Stimulated activated CD8-positive, alpha-beta memory T cell treated with anti-CD3 and anti-CD28 coated beads, Interleukin-12 subunit alpha, Interleukin-12 subunit beta, amount 100 ng/mL, for 1 hour (primary cell): ENCODE data around the gene GRM7.

ENCODE experiments used
- DNase-seq: peaks from one replicate; pipeline ENCODE4 v3.0.0-alpha.2; 2020; ENCODE audit warnings: low read depth

The GRM7 gene

GRCh38 chr3:7400360-7400759 lies 539.4 kb downstream of the GRM7 start:
- DNase-seq: no peak

GRCh38 chr3:7401418-7401817 lies 540.5 kb downstream of the GRM7 start:
- DNase-seq: no peak

GRCh38 chr3:7407107-7407506 lies 546.2 kb downstream of the GRM7 start:
- no peak for DNase-seq

- no peak for DNase-seq
Measured at GRCh38 chr3:7410782-7411181, 549.9 kb downstream of the GRM7 start.

GRCh38 chr3:7421065-7421464 lies 560.1 kb downstream of the GRM7 start:
- DNase-seq: no peak

GRCh38 chr3:7423036-7423435 lies 562.1 kb downstream of the GRM7 start:
- DNase-seq: no peak

GRCh38 chr3:7423995-7424394 lies 563.1 kb downstream of the GRM7 start:
- no peak for DNase-seq

- DNase-seq: no peak
Measured at GRCh38 chr3:7428206-7428718, 567.3 kb downstream of the GRM7 start.

GRCh38 chr3:7432610-7433009 lies 571.7 kb downstream of the GRM7 start:
- DNase-seq: no peak

- DNase-seq: no peak
Measured at GRCh38 chr3:7433073-7433472, 572.2 kb downstream of the GRM7 start.

GRCh38 chr3:7436542-7436941 lies 575.6 kb downstream of the GRM7 start:
- DNase-seq: no peak

- DNase-seq: no peak
Measured at GRCh38 chr3:7437231-7437630, 576.3 kb downstream of the GRM7 start.

GRCh38 chr3:7439101-7439680 lies 578.3 kb downstream of the GRM7 start:
- DNase-seq: no peak

- DNase-seq: no peak
Measured at GRCh38 chr3:7444886-7445285, 584.0 kb downstream of the GRM7 start.

- DNase-seq: no peak
Measured at GRCh38 chr3:7445331-7445730, 584.4 kb downstream of the GRM7 start.

GRCh38 chr3:7447197-7447769 lies 586.4 kb downstream of the GRM7 start:
- no peak for DNase-seq

GRCh38 chr3:7456386-7456785 lies 595.5 kb downstream of the GRM7 start:
- no peak for DNase-seq

GRCh38 chr3:7461202-7461825 lies 600.4 kb downstream of the GRM7 start:
- no peak for DNase-seq

GRCh38 chr3:7469866-7470265 lies 609.0 kb downstream of the GRM7 start:
- no peak for DNase-seq

GRCh38 chr3:7484636-7485035 lies 623.7 kb downstream of the GRM7 start:
- no peak for DNase-seq

- no peak for DNase-seq
Measured at GRCh38 chr3:7487763-7488162, 626.8 kb downstream of the GRM7 start.

GRCh38 chr3:7489417-7489816 lies 628.5 kb downstream of the GRM7 start:
- DNase-seq: no peak

- DNase-seq: no peak
Measured at GRCh38 chr3:7498715-7499114, 637.8 kb downstream of the GRM7 start.

- no peak for DNase-seq
Measured at GRCh38 chr3:7503431-7503830, 642.5 kb downstream of the GRM7 start.
